PC-9 (cell line): Measurements from ENCODE around the gene OTOP2. TPM values are rescaled to one million over a fixed set of nuclear protein-coding genes. Genes with fewer than 3 reads are reported as not detected.
A peak's percentile ranks its signal among the peaks of the same experiment; 100 is the strongest.
"Not testable (repeated sequence)": the region's sequence is repeated elsewhere in the genome, so short reads cannot be mapped to it uniquely, and the experiment has no call there.

Source experiments
- BruUV-seq: library from RNA; stranded (reverse); fragments of 400-500 nt; replicated peaks from 2 replicates; lab custom pipeline; 2021; lab: Mats Ljungman, UMichigan
- CTCF ChIA-PET: fragments of 300-600 bp; sonication (Branson Sonifier 250); formaldehyde crosslinking; loops from one replicate; lab custom pipeline; 2022; ENCODE audit warnings: antibody characterized with exemption; lab: Charles Lee
- POLR2A ChIA-PET: fragments of 300-600 bp; sonication (Branson Sonifier 250); formaldehyde crosslinking; loops from one replicate; lab custom pipeline; 2022; ENCODE audit warnings: antibody characterized with exemption; ENCODE audit not compliant: unreplicated experiment; lab: Charles Lee
- DNase-seq, 2 experiments: peaks; one replicate each; pipeline versions ENCODE4 v3.0.0 to v3.0.0-alpha.2; 2015 to 2022; ENCODE audit warnings: mixed read lengths in 1 of 2
- H2AFZ ChIP-seq: fragments of 200-600 bp; sonication (generic); 2 replicates; pipeline ENCODE4 v1.8.1; 2017; ENCODE audit warnings: antibody characterized with exemption
- H3F3A ChIP-seq: fragments of 200-600 bp; sonication (generic); 2 replicates; pipeline ENCODE4 v1.8.1; 2017; ENCODE audit warnings: antibody characterized with exemption, mild to moderate bottlenecking, low read depth; ENCODE audit not compliant: insufficient read depth
- H3K27ac ChIP-seq: fragments of 200-600 bp; sonication (generic); 2 replicates; pipeline ENCODE4 v1.6.1; 2016; ENCODE audit warnings: mixed run types
- H3K27me3 ChIP-seq: fragments of 200-600 bp; sonication (generic); 2 replicates; pipeline ENCODE4 v1.6.1; 2016; ENCODE audit warnings: low read depth, mixed run types; ENCODE audit not compliant: insufficient read depth
- H3K36me3 ChIP-seq: fragments of 200-600 bp; sonication (generic); 2 replicates; pipeline ENCODE4 v1.6.1; 2016; ENCODE audit warnings: low read depth, mixed run types
- H3K4me1 ChIP-seq: fragments of 200-600 bp; sonication (generic); replicated peaks from 2 replicates; pipeline ENCODE4 v1.6.1; 2016; ENCODE audit warnings: mixed run types; ENCODE audit not compliant: insufficient read depth
- H3K4me2 ChIP-seq: fragments of 200-600 bp; sonication (generic); 2 replicates; pipeline ENCODE4 v1.6.1; 2017; ENCODE audit warnings: mixed run types
- H3K4me3 ChIP-seq: fragments of 200-600 bp; sonication (generic); 2 replicates; pipeline ENCODE4 v1.6.1; 2016; ENCODE audit warnings: mixed run types
- H3K79me2 ChIP-seq: fragments of 200-600 bp; sonication (generic); 2 replicates; pipeline ENCODE4 v1.6.1; 2017; ENCODE audit warnings: low read depth, mixed run types
- H3K9me2 ChIP-seq: fragments of 200-600 bp; sonication (generic); 2 replicates; pipeline ENCODE4 v1.8.1; 2017; ENCODE audit warnings: mild to moderate bottlenecking; ENCODE audit not compliant: insufficient read depth
- H3K9me3 ChIP-seq: fragments of 200-600 bp; sonication (generic); 2 replicates; pipeline ENCODE4 v1.8.1; 2016; ENCODE audit warnings: low read depth; ENCODE audit not compliant: insufficient read depth
- H4K20me1 ChIP-seq: fragments of 200-600 bp; sonication (generic); 2 replicates; pipeline ENCODE4 v1.8.1; 2017; ENCODE audit not compliant: insufficient read depth
- CTCF ChIP-seq: fragments of 200-600 bp; sonication (generic); conservative IDR thresholded peaks from 2 replicates; pipeline ENCODE4 v1.6.1; 2017; ENCODE audit warnings: mixed run types, antibody characterized with exemption, mild to moderate bottlenecking, moderate library complexity
- EZH2 ChIP-seq: fragments of 200-600 bp; sonication (generic); IDR thresholded peaks from 2 replicates; pipeline ENCODE4 v1.8.0; 2017; ENCODE audit warnings: antibody characterized with exemption, low read depth
- intact Hi-C: fragments of 100-400 bp; cut with micrococcal nuclease; formaldehyde crosslinking; loops from one replicate; pipeline ENCODE4 v1.10.0; 2022; ENCODE audit not compliant: unreplicated experiment
- total RNA-seq: library from RNA; stranded (reverse); gene quantifications from 2 replicates; pipeline ENCODE4 v1.2.3, GENCODE V29; 2021

Gene OTOP2
- total RNA-seq, 1 experiment from 2014 or later: not detected

GRCh38 chr17:74981318-74981978 is 57.4 kb downstream of the OTOP2 start:
- no peak for DNase-seq
- H3F3A ChIP-seq: peaks cover 14% of the 10 kb centered on the region; the same call in 1 of the 2 replicates
- no peak for TF ChIP-seq CTCF
- no peak for TF ChIP-seq EZH2
- TSS peak; percentile 91 for BruUV-seq
- H4K20me1 ChIP-seq: no peaks in the 10 kb centered on the region
- ChIA-PET POLR2A (no interaction called here), CTCF (no interaction called here)
- peak overlapping the region; percentile 64 for H3K4me3 ChIP-seq
- peak overlapping the region; percentile 72 for H3K4me2 ChIP-seq
- H2AFZ ChIP-seq: peak overlapping the region; percentile 79
- H3K27me3 ChIP-seq: no peaks in the 10 kb centered on the region
- intact Hi-C loops: no loop called here
- H3K27ac ChIP-seq: no peak overlapping the region
- no peaks in the 10 kb centered on the region for H3K9me2 ChIP-seq
- H3K9me3 ChIP-seq: no peaks in the 10 kb centered on the region
- no peaks in the 10 kb centered on the region for H3K79me2 ChIP-seq
- peaks cover 11% of the 10 kb centered on the region for H3K4me1 ChIP-seq
- H3K36me3 ChIP-seq: no peaks in the 10 kb centered on the region

- TF ChIP-seq CTCF (no peak), EZH2 (no peak)
- H3K9me2 ChIP-seq: no peaks in the 10 kb centered on the region
- H3F3A ChIP-seq: peaks cover 21% of the 10 kb centered on the region; the same call in 1 of the 2 replicates
- intact Hi-C loops: loop anchor here (2.0 kb wide), 1 partner anchor 53 kb away; no protein-coding TSS in a partner anchor
- H3K4me2 ChIP-seq: peak overlapping the region; percentile 72
- peak; percentile 51 to 67 for DNase-seq
- TSS peak; percentile 67 for BruUV-seq
- CTCF ChIA-PET: interaction anchor here (0.6 kb wide), 1 partner anchor 78 kb away, joined by 6 read pairs; no protein-coding TSS in a partner anchor
- H3K79me2 ChIP-seq: no peaks in the 10 kb centered on the region
- H3K9me3 ChIP-seq: no peaks in the 10 kb centered on the region
- POLR2A ChIA-PET: interaction anchor here (0.6 kb wide), 1 partner anchor 16 kb away, joined by 4 read pairs; no protein-coding TSS in a partner anchor
- no peaks in the 10 kb centered on the region for H3K27me3 ChIP-seq
- H4K20me1 ChIP-seq: no peaks in the 10 kb centered on the region
- H3K27ac ChIP-seq: no peak overlapping the region
- peak overlapping the region; percentile 64 for H3K4me3 ChIP-seq
- peaks cover 18% of the 10 kb centered on the region for H3K4me1 ChIP-seq
- peak overlapping the region; percentile 79 for H2AFZ ChIP-seq
- H3K36me3 ChIP-seq: no peaks in the 10 kb centered on the region
Measured at GRCh38 chr17:74981979-74982662, 58.0 kb downstream of the OTOP2 start.

- DNase-seq, H3K27ac ChIP-seq, H3K36me3 ChIP-seq, H3K9me3 ChIP-seq, BruUV-seq, H3K9me2 ChIP-seq, H4K20me1 ChIP-seq, H3K79me2 ChIP-seq, H3K27me3 ChIP-seq: not testable (repeated sequence)
- POLR2A ChIA-PET: interaction anchor here (0.6 kb wide), 2 partner anchors 17 to 114 kb away, joined by 3 to 4 read pairs; no protein-coding TSS in a partner anchor
- peak overlapping the region; percentile 64; the same call in 1 of the 2 replicates for H3K4me3 ChIP-seq
- CTCF ChIA-PET: interaction anchor here (0.6 kb wide), 1 partner anchor 77 kb away, joined by 6 read pairs; no protein-coding TSS in a partner anchor
- intact Hi-C loops: loop anchor here (2.0 kb wide), 1 partner anchor 52 kb away; no protein-coding TSS in a partner anchor
- H3F3A ChIP-seq: peaks cover 22% of the 10 kb centered on the region; the same call in 1 of the 2 replicates
- peaks cover 19% of the 10 kb centered on the region for H3K4me1 ChIP-seq
- peak overlapping the region; percentile 79 for H2AFZ ChIP-seq
- H3K4me2 ChIP-seq: peak overlapping the region; percentile 72
Measured at GRCh38 chr17:74982663-74983313, 58.7 kb downstream of the OTOP2 start.

Other genes starting within 250 kb of the OTOP2 start
- not detected in 2 replicates for gene CD300LF, start 211.3 kb upstream of the OTOP2 start, total RNA-seq
- not detected in 2 replicates for gene RAB37, start 187.0 kb upstream of the OTOP2 start, total RNA-seq
- gene NHERF1, start 175.6 kb upstream of the OTOP2 start, total RNA-seq: 83.6 and 105 TPM in 2 replicates
- gene NAT9, start 147.9 kb upstream of the OTOP2 start, total RNA-seq: 31.5 and 37.6 TPM in 2 replicates
- 0.11 TPM in 1 of 2 replicates, not detected in the other for gene GRIN2C, start 64.4 kb upstream of the OTOP2 start, total RNA-seq
- 18.2 and 30.7 TPM in 2 replicates for gene FDXR, start 51.3 kb upstream of the OTOP2 start, total RNA-seq
- not detected in 2 replicates for gene FADS6, start 30.6 kb upstream of the OTOP2 start, total RNA-seq
- 0.22 and 0.28 TPM in 2 replicates for gene USH1G, start 1.0 kb upstream of the OTOP2 start, total RNA-seq
- not detected in 2 replicates for gene OTOP3, start 11.6 kb downstream of the OTOP2 start, total RNA-seq
- 32.1 and 49.7 TPM in 2 replicates for gene HID1, start 48.5 kb downstream of the OTOP2 start, total RNA-seq
- gene CDR2L, start 63.4 kb downstream of the OTOP2 start, total RNA-seq: 15.1 and 22.8 TPM in 2 replicates
- gene MRPL58, start 88.4 kb downstream of the OTOP2 start, total RNA-seq: 42.8 and 48.4 TPM in 2 replicates
- gene ATP5PD, start 122.7 kb downstream of the OTOP2 start, total RNA-seq: 306 and 336 TPM in 2 replicates
- gene KCTD2, start 123.0 kb downstream of the OTOP2 start, total RNA-seq: 18.4 and 18.6 TPM in 2 replicates
- 70.2 and 88.5 TPM in 2 replicates for gene SLC16A5, start 163.7 kb downstream of the OTOP2 start, total RNA-seq
- gene ARMC7, start 185.7 kb downstream of the OTOP2 start, total RNA-seq: 19.2 and 20.5 TPM in 2 replicates
- gene NT5C, start 207.5 kb downstream of the OTOP2 start, total RNA-seq: 38.6 and 52.3 TPM in 2 replicates
- 250 and 277 TPM in 2 replicates for gene JPT1, start 230.2 kb downstream of the OTOP2 start, total RNA-seq